Endothelial cell of umbilical vein (primary cell): ENCODE results near the gene MAN1A1.

Source experiments
- EZH2 ChIP-seq: IDR thresholded peaks from 2 replicates; pipeline ENCODE4 v1.6.1; 2012; ENCODE audit warnings: borderline replicate concordance, low read depth, mild to moderate bottlenecking, moderate library complexity, low read length, inconsistent platforms; ENCODE audit not compliant: severe bottlenecking
- JUN ChIP-seq: IDR thresholded peaks from 2 replicates; pipeline ENCODE4 v1.6.1; 2011; ENCODE audit warnings: borderline replicate concordance, low read depth; ENCODE audit not compliant: insufficient read length, insufficient read depth
- POLR2A ChIP-seq: IDR thresholded peaks from 2 replicates; pipeline ENCODE4 v1.6.1; 2012; ENCODE audit warnings: low read depth, mild to moderate bottlenecking, control low read depth, low read length
- POLR2AphosphoS5 ChIP-seq: IDR thresholded peaks from 2 replicates; pipeline ENCODE4 v1.6.1; 2012; ENCODE audit warnings: low read depth, mild to moderate bottlenecking, control low read depth, low read length, moderate library complexity; ENCODE audit not compliant: insufficient read depth
- TF ChIP-seq, protein P1 (sequence below), 2 donors: IDR thresholded peaks; 1 replicate in 1 of 2; 2 replicates in 1 of 2; pipeline ENCODE4 v1.5.1; 2011; ENCODE audit warnings: low read length in 2 of 2, mild to moderate bottlenecking in 2 of 2, moderate library complexity in 2 of 2, control low read depth in 1 of 2, inconsistent platforms in 1 of 2, low read depth in 1 of 2; ENCODE audit not compliant: insufficient read depth in 1 of 2; ENCODE audit errors: extremely low read depth in 1 of 2
- TF ChIP-seq, protein P2 (sequence below): IDR thresholded peaks from 2 replicates; pipeline ENCODE4 v1.6.1; 2011; ENCODE audit not compliant: insufficient read depth, insufficient read length

DNA sequence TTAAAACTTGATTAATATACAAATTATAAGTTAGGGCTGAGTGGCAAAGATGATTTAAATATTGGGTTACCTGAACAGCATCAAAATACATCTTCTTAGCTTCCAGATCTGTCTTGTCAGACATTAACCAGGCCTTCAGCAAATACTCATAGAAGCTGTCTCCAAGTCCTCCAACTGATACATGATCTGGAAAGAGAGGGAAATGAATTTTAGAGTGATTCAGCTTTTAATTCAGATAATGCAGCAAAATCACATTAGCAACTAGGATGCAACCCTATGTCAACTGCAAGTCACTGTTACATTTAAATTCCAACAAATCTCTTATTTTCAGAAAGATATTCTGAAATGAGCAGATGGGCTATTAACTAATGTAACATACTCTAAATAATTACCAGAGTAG, 155.9 kb downstream of the MAN1A1 start:
- TF ChIP-seq, protein P1, sequence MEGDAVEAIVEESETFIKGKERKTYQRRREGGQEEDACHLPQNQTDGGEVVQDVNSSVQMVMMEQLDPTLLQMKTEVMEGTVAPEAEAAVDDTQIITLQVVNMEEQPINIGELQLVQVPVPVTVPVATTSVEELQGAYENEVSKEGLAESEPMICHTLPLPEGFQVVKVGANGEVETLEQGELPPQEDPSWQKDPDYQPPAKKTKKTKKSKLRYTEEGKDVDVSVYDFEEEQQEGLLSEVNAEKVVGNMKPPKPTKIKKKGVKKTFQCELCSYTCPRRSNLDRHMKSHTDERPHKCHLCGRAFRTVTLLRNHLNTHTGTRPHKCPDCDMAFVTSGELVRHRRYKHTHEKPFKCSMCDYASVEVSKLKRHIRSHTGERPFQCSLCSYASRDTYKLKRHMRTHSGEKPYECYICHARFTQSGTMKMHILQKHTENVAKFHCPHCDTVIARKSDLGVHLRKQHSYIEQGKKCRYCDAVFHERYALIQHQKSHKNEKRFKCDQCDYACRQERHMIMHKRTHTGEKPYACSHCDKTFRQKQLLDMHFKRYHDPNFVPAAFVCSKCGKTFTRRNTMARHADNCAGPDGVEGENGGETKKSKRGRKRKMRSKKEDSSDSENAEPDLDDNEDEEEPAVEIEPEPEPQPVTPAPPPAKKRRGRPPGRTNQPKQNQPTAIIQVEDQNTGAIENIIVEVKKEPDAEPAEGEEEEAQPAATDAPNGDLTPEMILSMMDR (IDR thresholded peaks at IDR 0.05; ENCODE audit: extremely low read depth in 1 of 2, insufficient read depth in 1 of 2, low read depth in 1 of 2, low read length in 2 of 2): no peak
- TF ChIP-seq POLR2AphosphoS5: no peak
- TF ChIP-seq, protein P2, sequence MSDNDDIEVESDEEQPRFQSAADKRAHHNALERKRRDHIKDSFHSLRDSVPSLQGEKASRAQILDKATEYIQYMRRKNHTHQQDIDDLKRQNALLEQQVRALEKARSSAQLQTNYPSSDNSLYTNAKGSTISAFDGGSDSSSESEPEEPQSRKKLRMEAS: no peak
- TF ChIP-seq POLR2A: no peak
- no peak for TF ChIP-seq JUN
- TF ChIP-seq EZH2: no peak
